RWPE2 (cell line): Measurements from ENCODE around the gene ARL5B.
A peak's percentile ranks its signal among the peaks of the same experiment; 100 is the strongest.
"Not testable (repeated sequence)": the region's sequence is repeated elsewhere in the genome, so short reads cannot be mapped to it uniquely, and the experiment has no call there.

Experiments used
- ATAC-seq: fragments of 200-7000 bp; cut with Tn5 transposase; 3 replicates; pipeline ENCODE4 v1.9.1; 2021; ENCODE audit warnings: low read depth
- DNase-seq: peaks from one replicate; pipeline ENCODE4 v3.0.0-alpha.2; 2020; ENCODE audit warnings: low spot score
- H3K27ac ChIP-seq: fragments of 450-650 bp; 2 replicates; pipeline ENCODE4 v1.5.1; 2017; ENCODE audit warnings: mild to moderate bottlenecking; ENCODE audit not compliant: poor library complexity, severe bottlenecking
- H3K27me3 ChIP-seq: fragments of 250-450 bp; sonication (Bioruptor Pico); 2 replicates; pipeline ENCODE4 v1.5.1; 2021; ENCODE audit warnings: mild to moderate bottlenecking, moderate library complexity; ENCODE audit not compliant: insufficient read depth, poor library complexity, severe bottlenecking
- H3K36me3 ChIP-seq: fragments of 250-450 bp; sonication (Bioruptor Pico); 2 replicates; pipeline ENCODE4 v1.5.1; 2020; ENCODE audit warnings: low read depth, mild to moderate bottlenecking, moderate library complexity
- H3K4me1 ChIP-seq: fragments of 250-450 bp; sonication (Bioruptor Pico); 2 replicates; pipeline ENCODE4 v1.5.1; 2021; ENCODE audit warnings: mild to moderate bottlenecking, moderate library complexity; ENCODE audit not compliant: insufficient read depth, poor library complexity, severe bottlenecking
- H3K4me3 ChIP-seq: fragments of 250-450 bp; sonication (Bioruptor Pico); 2 replicates; pipeline ENCODE4 v1.5.1; 2021; ENCODE audit warnings: mild to moderate bottlenecking, moderate library complexity; ENCODE audit not compliant: severe bottlenecking
- H3K9me3 ChIP-seq: fragments of 250-450 bp; sonication (Bioruptor Pico); 2 replicates; pipeline ENCODE4 v1.5.1; 2021; ENCODE audit warnings: mild to moderate bottlenecking, moderate library complexity; ENCODE audit not compliant: severe bottlenecking
- TF ChIP-seq, protein P1 (sequence below): fragments of 450-650 bp; IDR thresholded peaks from one replicate; pipeline ENCODE4 v1.5.1; 2017; ENCODE audit warnings: mild to moderate bottlenecking, moderate library complexity; ENCODE audit not compliant: poor library complexity, severe bottlenecking

ARL5B gene

DNA sequence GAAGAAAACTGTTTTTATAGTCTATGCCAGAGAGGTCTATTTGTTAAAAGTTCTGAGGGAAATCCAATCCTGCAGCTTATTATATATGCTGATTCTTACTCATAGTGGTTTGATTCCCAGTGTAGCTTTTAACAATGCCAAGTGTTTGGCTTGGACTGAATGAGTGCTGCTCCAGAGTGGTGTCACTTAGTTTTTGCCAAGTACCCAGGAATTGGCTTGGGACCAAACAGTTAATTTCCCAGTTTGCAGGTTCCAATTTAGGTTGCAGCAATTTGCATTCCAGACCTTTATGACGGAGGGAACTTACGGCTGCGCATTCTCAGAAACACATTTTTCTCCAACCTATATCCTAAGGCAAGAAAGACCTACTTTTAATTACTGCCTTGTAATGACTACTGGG, 40.2 kb upstream of the ARL5B start:
- H3K4me1 ChIP-seq = no peaks in the 10 kb centered on the region
- H3K36me3 ChIP-seq = peaks cover 32% of the 10 kb centered on the region
- ATAC-seq = no peak
- H3K4me3 ChIP-seq = no peak overlapping the region
- DNase-seq = no peak
- H3K27ac ChIP-seq = no peak overlapping the region
- H3K9me3 ChIP-seq = no peaks in the 10 kb centered on the region
- H3K27me3 ChIP-seq = no peaks in the 10 kb centered on the region
- TF ChIP-seq, protein P1, sequence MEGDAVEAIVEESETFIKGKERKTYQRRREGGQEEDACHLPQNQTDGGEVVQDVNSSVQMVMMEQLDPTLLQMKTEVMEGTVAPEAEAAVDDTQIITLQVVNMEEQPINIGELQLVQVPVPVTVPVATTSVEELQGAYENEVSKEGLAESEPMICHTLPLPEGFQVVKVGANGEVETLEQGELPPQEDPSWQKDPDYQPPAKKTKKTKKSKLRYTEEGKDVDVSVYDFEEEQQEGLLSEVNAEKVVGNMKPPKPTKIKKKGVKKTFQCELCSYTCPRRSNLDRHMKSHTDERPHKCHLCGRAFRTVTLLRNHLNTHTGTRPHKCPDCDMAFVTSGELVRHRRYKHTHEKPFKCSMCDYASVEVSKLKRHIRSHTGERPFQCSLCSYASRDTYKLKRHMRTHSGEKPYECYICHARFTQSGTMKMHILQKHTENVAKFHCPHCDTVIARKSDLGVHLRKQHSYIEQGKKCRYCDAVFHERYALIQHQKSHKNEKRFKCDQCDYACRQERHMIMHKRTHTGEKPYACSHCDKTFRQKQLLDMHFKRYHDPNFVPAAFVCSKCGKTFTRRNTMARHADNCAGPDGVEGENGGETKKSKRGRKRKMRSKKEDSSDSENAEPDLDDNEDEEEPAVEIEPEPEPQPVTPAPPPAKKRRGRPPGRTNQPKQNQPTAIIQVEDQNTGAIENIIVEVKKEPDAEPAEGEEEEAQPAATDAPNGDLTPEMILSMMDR = no peak

DNA sequence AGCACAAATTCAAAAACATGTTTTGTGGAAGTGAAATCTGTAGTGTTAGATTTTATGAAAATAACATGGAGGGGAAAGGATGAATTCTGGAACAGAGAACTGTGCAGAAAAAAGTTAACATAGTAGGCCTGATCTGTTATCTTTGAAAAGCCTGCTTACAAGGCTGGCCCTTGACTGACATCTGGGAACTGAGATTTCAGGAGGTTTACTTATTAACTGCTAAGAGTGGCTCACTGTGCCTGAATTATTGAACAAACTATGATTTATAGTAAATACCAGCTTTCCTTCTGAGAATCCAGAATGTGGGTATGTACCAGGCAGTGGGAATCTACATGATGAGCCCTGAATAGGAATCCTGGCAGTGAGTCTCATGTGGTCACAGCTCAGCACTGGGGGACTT, 38.4 kb upstream of the ARL5B start:
- TF ChIP-seq, protein P1 = no peak
- DNase-seq (no peak), ATAC-seq (no peak)
- no peak overlapping the region for H3K4me3 ChIP-seq
- no peaks in the 10 kb centered on the region for H3K4me1 ChIP-seq
- H3K36me3 ChIP-seq = peaks cover 19% of the 10 kb centered on the region
- no peaks in the 10 kb centered on the region for H3K9me3 ChIP-seq
- no peaks in the 10 kb centered on the region for H3K27me3 ChIP-seq
- no peak overlapping the region for H3K27ac ChIP-seq

DNA sequence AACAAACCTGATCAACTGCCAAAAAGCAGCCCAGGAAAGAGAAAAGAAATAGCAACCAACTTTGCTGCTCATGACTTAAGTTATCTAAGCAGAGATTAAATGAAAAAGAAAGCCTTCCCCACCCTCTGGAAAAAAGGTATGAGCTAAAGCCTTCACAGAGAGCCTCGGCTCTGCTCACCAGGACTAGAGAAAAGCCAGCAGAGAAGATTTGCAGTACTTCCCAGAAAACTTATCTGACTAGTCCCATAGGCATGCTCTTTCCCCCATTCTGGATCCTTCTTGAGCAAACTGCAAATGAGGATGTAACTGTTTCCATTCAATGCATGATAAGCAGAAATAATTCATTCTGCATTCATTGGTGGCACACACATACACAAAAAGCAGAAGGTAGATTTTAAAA, 35.6 kb upstream of the ARL5B start:
- not testable (repeated sequence) for H3K4me1 ChIP-seq, DNase-seq, H3K9me3 ChIP-seq, H3K27me3 ChIP-seq, H3K27ac ChIP-seq, ATAC-seq, H3K4me3 ChIP-seq
- peaks cover 22% of the 10 kb centered on the region for H3K36me3 ChIP-seq

DNA sequence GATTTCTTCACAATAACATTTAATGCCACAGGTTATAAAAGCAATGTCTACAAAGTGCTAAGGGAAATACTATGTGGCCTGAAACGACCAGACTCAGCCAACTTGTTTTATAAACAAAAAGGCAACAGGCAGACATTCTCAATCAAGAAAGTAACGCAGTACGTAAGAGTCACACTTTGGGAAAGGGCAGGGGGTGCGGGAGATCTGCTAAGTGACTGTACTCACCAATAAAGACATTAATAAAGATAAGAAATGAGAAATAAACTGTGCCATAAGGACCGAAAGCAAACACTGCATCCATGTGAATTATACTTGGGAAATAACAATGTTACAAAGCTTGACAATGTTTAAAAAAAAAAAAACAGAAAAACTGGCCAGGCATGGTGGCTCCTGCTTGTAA, 33.3 kb upstream of the ARL5B start:
- H3K9me3 ChIP-seq = no peaks in the 10 kb centered on the region
- H3K36me3 ChIP-seq = peaks cover 19% of the 10 kb centered on the region
- no peak overlapping the region for H3K27ac ChIP-seq
- DNase-seq = no peak
- H3K4me3 ChIP-seq = no peak overlapping the region
- H3K27me3 ChIP-seq = no peaks in the 10 kb centered on the region
- no peak for ATAC-seq
- TF ChIP-seq, protein P1 = no peak
- H3K4me1 ChIP-seq = peaks cover 4% of the 10 kb centered on the region

DNA sequence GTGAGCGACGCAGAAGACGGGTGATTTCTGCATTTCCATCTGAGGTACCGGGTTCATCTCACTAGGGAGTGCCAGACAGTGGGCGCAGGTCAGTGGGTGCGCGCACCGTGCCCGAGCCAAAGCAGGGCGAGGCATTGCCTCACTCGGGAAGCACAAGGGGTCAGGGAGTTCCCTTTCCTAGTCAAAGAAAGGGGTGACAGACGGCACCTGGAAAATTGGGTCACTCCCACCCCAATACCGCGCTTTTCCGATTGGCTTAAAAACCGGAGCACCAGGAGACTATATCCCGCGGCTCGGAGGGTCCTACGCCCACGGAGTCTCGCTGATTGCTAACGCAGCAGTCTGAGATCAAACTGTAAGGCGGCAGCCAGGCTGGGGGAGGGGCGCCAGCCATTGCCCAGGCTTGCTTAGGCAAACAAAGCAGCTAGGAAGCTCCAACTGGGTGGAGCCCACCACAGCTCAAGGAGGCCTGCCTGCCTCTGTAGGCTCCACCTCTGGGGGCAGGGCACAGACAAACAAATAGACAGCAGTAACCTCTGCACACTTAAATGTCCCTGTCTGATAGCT, 31.7 kb upstream of the ARL5B start:
- not testable (repeated sequence) for H3K4me1 ChIP-seq
- peak overlapping the region; percentile 39 for H3K4me3 ChIP-seq

DNA sequence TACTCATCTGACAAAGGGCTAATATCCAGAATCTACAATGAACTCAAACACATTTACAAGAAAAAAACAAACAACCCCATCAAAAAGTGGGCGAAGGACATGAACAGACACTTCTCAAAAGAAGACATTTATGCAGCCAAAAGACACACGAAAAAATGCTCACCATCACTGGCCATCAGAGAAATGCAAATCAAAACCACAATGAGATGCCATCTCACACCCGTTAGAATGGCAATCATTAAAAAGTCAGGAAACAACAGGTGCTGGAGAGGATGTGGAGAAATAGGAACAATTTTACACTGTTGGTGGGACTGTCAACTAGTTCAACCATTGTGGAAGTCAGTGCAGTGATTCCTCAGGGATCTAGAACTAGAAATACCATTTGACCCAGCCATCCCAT, 26.7 kb upstream of the ARL5B start:
- H3K27me3 ChIP-seq, H3K36me3 ChIP-seq, DNase-seq, ATAC-seq, H3K27ac ChIP-seq, H3K4me1 ChIP-seq, H3K4me3 ChIP-seq, H3K9me3 ChIP-seq: not testable (repeated sequence)

More for the DNA sequence above, 31.7 kb upstream of the ARL5B start:
- peak; percentile 67 for ATAC-seq
- H3K27ac ChIP-seq = peak overlapping the region; percentile 59
- H3K9me3 ChIP-seq, H3K36me3 ChIP-seq, H3K27me3 ChIP-seq: not testable (repeated sequence)
- peak; percentile 88 for DNase-seq
